Right lobe of liver (tissue), 6 donors: Measurements from ENCODE around the gene TINAG. TPM values are rescaled to one million over a fixed set of nuclear protein-coding genes. Genes with fewer than 3 reads are reported as not detected.
A peak's percentile ranks its signal among the peaks of the same experiment; 100 is the strongest.

Experiments
- ATAC-seq, 4 donors: fragments of 200-7000 bp; cut with Tn5 transposase; one replicate each; pipeline ENCODE4 v1.9.1; 2020; ENCODE audit warnings: mild to moderate bottlenecking in 4 of 4, moderate library complexity in 4 of 4
- DNase-seq, 3 donors: peaks; one replicate each; pipeline ENCODE4 v3.0.0-alpha.2; 2020
- H3K27ac ChIP-seq, 3 donors: fragments of 200-600 bp; one replicate each; pipeline ENCODE4 v1.8.0; 2022
- H3K27me3 ChIP-seq, 2 donors: fragments of 200-600 bp; one replicate each; pipeline ENCODE4 v1.8.0; 2022
- H3K36me3 ChIP-seq, 4 donors: fragments of 200-600 bp; sonication (generic) in 1 of 4; one replicate each; pipeline versions ENCODE4 v1.5.1 to v1.8.0; 2017 to 2022; ENCODE audit warnings: control low read depth in 1 of 4
- H3K4me1 ChIP-seq, 4 donors: fragments of 200-600 bp; sonication (generic) in 1 of 4; one replicate each; pipeline versions ENCODE4 v1.5.1 to v1.8.0; 2017 to 2022; ENCODE audit warnings: control low read depth in 1 of 4
- H3K4me3 ChIP-seq, 3 donors: fragments of 200-600 bp; one replicate each; pipeline ENCODE4 v1.8.0; 2022
- H3K9me3 ChIP-seq, 4 donors: fragments of 200-600 bp; sonication (generic) in 1 of 4; one replicate each; pipeline versions ENCODE4 v1.5.1 to v1.8.0; 2017 to 2022; ENCODE audit warnings: control low read depth in 1 of 4
- CTCF ChIP-seq, 4 donors: fragments of 200-600 bp in 3 of 4; fragments of 450-650 bp in 1 of 4; IDR thresholded peaks; one replicate each; pipeline versions ENCODE4 v1.5.1 to v1.8.0; 2016 to 2022; ENCODE audit warnings: antibody characterized with exemption in 4 of 4, mild to moderate bottlenecking in 2 of 4
- POLR2A ChIP-seq: fragments of 450-650 bp; IDR thresholded peaks from one replicate; pipeline ENCODE4 v1.6.1; 2017; ENCODE audit warnings: antibody characterized with exemption, mild to moderate bottlenecking
- WGBS: methylation state at CpG from one replicate; pipeline ENCODE4 v1.1.6; 2018; ENCODE audit warnings: low coverage, low lambda C conversion rate; ENCODE audit not compliant: insufficient coverage; ENCODE audit errors: missing lambda C conversion rate; 5-methylcytosine and 5-hydroxymethylcytosine counted together
- intact Hi-C, 2 donors: fragments of 100-400 bp; cut with DNase I; formaldehyde crosslinking; loops; one replicate each; pipeline versions ENCODE4 v1.11.2 to v1.14.1; 2022
- total RNA-seq, 6 experiments: library from RNA; depleted of rRNA in 2 of 6; stranded (reverse); fragments of >200 nt in 2 of 6; fragmentation: NEBNext Ultra II Directional in 3 of 6; extraction: Animal tissue kit (Norgen Biotek cat#: 25700) in 3 of 6; gene quantifications; one replicate each; pipeline versions ENCODE4 v1.1.0 to v1.2.4, GENCODE V29; 2016 to 2023
- donor health status: DM: no; HTN: yes; CAD: no.
- donor health status: DM: no; HTN: no; CAD: no.
- donor health status: DM: no; HTN: no; CAD: no.
- donor health status: DM: no; HTN: yes; CAD: no.
- donor health status: DM: no; HTN: yes; CAD: no.

Gene TINAG
- total RNA-seq, 6 experiments from 2014 or later = not detected

- Histone ChIP-seq H3K27me3 (no peaks in the 10 kb centered on the region), H3K4me1 (no peaks in the 10 kb centered on the region), H3K4me3 (no peak overlapping the region), H3K9me3 (no peaks in the 10 kb centered on the region), H3K27ac (no peak overlapping the region), H3K36me3 (no peaks in the 10 kb centered on the region)
- no peak for TF ChIP-seq POLR2A
- DNase-seq = no peak
- intact Hi-C loops = loop anchor here in 1 of 2 donors (10.0 kb wide), 1 partner anchor 280 kb away; no protein-coding TSS in a partner anchor
- no peak for ATAC-seq
- 87% methylated on average over 4 of the region's 4 CpGs for WGBS
Measured at GRCh38 chr6:54264581-54265272, 43.5 kb upstream of the TINAG start.

GRCh38 chr6:54266400-54266923, 41.8 kb upstream of the TINAG start:
- H3K9me3 ChIP-seq = no peaks in the 10 kb centered on the region
- H3K4me3 ChIP-seq = no peak overlapping the region
- DNase-seq (no peak), ATAC-seq (no peak)
- H3K27ac ChIP-seq = no peak overlapping the region
- no peaks in the 10 kb centered on the region for H3K27me3 ChIP-seq
- no peaks in the 10 kb centered on the region for H3K4me1 ChIP-seq
- 69% methylated on average over 3 of the region's 5 CpGs for WGBS
- intact Hi-C loops = loop anchor here in 1 of 2 donors (10.0 kb wide), 1 partner anchor 282 kb away; no protein-coding TSS in a partner anchor
- no peaks in the 10 kb centered on the region for H3K36me3 ChIP-seq
- TF ChIP-seq CTCF (IDR thresholded peaks at IDR 0.05) = no peak
- TF ChIP-seq POLR2A = no peak

- peak in 1 of 3 donors; percentile 46 for DNase-seq
- no peaks in the 10 kb centered on the region for H3K9me3 ChIP-seq
- no peaks in the 10 kb centered on the region for H3K36me3 ChIP-seq
- no peak overlapping the region for H3K4me3 ChIP-seq
- 40% methylated on average over 2 of the region's 2 CpGs for WGBS
- peak; percentile 66 to 76 (median 70) for ATAC-seq
- intact Hi-C loops = loop anchor here in 1 of 2 donors (10.0 kb wide), 1 partner anchor 283 kb away; no protein-coding TSS in a partner anchor
- no peak overlapping the region for H3K27ac ChIP-seq
- H3K27me3 ChIP-seq = no peaks in the 10 kb centered on the region
- TF ChIP-seq CTCF (IDR thresholded peaks at IDR 0.05) (peak; percentile 31 to 62 (median 48)), POLR2A (no peak)
- H3K4me1 ChIP-seq = no peaks in the 10 kb centered on the region
Measured at GRCh38 chr6:54267798-54268197, 40.4 kb upstream of the TINAG start.

- H3K4me1 ChIP-seq = no peaks in the 10 kb centered on the region
- no peak overlapping the region for H3K4me3 ChIP-seq
- no peaks in the 10 kb centered on the region for H3K9me3 ChIP-seq
- H3K27me3 ChIP-seq = no peaks in the 10 kb centered on the region
- intact Hi-C loops = no loop called here
- ATAC-seq = no peak
- no peak overlapping the region for H3K27ac ChIP-seq
- DNase-seq = no peak
- TF ChIP-seq POLR2A (no peak), CTCF (IDR thresholded peaks at IDR 0.05) (no peak)
- WGBS = 77% methylated on average over 5 of the region's 6 CpGs
- H3K36me3 ChIP-seq = no peaks in the 10 kb centered on the region
Measured at GRCh38 chr6:54273214-54273820, 34.9 kb upstream of the TINAG start.

- intact Hi-C loops = no loop called here
- ATAC-seq = no peak
- Histone ChIP-seq H3K36me3 (no peaks in the 10 kb centered on the region), H3K9me3 (no peaks in the 10 kb centered on the region), H3K27ac (no peak overlapping the region), H3K4me1 (no peaks in the 10 kb centered on the region), H3K4me3 (no peak overlapping the region), H3K27me3 (no peaks in the 10 kb centered on the region)
- no peak for DNase-seq
- no peak for TF ChIP-seq POLR2A
- TF ChIP-seq CTCF (IDR thresholded peaks at IDR 0.05) = no peak
Measured at GRCh38 chr6:54274383-54274782, 33.9 kb upstream of the TINAG start.
